Retinal pigment epithelial cell (primary cell): ENCODE results near the gene IL15RA.

Source experiments
- DNase-seq: peaks from one replicate; pipeline ENCODE4 v3.0.0-alpha.2; 2010; ENCODE audit warnings: low read depth
- H3K4me3 ChIP-seq: 2 replicates; pipeline ENCODE4 v1.5.1; 2011; ENCODE audit warnings: mild to moderate bottlenecking, low read length, control low read depth, moderate library complexity
- TF ChIP-seq, protein P1 (sequence below): conservative IDR thresholded peaks from 2 replicates; pipeline ENCODE4 v1.5.1; 2011; ENCODE audit warnings: low read depth, low read length, control low read depth, inconsistent platforms

Gene IL15RA

DNA sequence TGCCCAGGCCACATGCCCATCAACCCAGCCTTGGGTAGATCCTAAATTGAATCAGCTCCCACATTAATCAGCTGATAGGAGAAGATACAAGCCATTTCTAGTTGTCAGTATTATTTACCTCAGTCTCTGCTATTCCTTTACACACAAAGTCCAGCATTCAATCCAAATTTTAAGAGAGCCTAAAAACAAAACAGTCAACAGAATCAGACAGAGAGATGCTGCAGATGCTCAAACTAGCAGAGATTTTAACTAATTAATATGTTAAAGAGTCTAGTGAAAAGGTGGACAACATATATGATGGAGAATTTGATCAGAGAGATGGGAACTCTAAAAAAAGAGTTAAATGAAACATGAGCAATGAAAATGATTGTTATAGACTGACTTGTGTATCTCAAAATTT lies 14.4 kb upstream of the IL15RA start:
- no peak overlapping the region for H3K4me3 ChIP-seq
- no peak for DNase-seq
- TF ChIP-seq, protein P1, sequence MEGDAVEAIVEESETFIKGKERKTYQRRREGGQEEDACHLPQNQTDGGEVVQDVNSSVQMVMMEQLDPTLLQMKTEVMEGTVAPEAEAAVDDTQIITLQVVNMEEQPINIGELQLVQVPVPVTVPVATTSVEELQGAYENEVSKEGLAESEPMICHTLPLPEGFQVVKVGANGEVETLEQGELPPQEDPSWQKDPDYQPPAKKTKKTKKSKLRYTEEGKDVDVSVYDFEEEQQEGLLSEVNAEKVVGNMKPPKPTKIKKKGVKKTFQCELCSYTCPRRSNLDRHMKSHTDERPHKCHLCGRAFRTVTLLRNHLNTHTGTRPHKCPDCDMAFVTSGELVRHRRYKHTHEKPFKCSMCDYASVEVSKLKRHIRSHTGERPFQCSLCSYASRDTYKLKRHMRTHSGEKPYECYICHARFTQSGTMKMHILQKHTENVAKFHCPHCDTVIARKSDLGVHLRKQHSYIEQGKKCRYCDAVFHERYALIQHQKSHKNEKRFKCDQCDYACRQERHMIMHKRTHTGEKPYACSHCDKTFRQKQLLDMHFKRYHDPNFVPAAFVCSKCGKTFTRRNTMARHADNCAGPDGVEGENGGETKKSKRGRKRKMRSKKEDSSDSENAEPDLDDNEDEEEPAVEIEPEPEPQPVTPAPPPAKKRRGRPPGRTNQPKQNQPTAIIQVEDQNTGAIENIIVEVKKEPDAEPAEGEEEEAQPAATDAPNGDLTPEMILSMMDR = no peak

DNA sequence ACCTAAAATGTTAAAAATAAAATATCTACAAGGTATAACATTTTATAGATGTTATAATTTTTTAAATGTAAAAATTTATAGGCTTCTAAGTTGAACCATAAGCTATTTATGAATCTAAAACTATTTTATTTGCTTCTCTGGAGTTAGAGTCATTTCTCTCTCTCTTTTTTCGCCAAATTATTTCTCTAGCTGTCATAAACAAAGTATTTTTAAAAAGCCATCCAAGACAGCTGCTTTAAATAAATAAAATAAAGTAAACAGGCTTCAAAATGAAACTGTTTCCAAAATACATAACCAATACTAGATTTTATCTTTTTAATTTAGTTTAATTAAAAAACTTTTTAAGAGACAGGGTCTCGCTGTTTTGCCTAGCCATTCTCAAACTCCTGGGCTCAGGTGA lies 12.4 kb upstream of the IL15RA start:
- TF ChIP-seq, protein P1 = no peak
- DNase-seq = no peak

DNA sequence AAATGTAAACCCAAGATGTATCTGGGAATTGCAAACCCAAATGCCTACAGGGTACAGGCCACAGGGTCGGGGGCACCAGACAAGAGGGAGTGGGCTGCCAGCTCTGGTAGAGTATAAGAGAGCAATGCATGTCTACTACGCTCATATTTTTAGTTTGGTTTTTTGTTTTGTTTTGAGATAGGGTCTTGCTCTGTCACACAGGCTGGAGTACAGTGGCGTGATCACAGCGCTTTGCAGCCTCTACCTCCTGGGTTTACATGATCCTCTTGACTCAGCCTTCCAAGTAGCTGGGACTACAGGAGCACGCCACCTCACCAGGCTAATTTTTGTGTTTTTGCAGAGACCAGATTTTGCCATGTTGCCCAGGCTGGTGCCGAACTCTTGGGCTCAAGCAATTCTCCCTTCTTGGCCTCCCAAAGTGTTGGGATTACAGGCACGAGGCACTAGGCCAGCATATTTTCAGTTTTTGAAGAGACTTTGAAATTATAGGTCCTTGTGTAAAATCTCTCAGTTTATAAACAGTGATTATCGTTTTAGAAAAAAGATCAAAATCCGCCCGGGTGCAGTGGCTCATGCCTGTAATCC lies 11.1 kb upstream of the IL15RA start:
- DNase-seq = no peak
- no peak overlapping the region for H3K4me3 ChIP-seq
- TF ChIP-seq, protein P1 = no peak

More for the DNA sequence above, 12.4 kb upstream of the IL15RA start:
- H3K4me3 ChIP-seq = no peak overlapping the region

DNA sequence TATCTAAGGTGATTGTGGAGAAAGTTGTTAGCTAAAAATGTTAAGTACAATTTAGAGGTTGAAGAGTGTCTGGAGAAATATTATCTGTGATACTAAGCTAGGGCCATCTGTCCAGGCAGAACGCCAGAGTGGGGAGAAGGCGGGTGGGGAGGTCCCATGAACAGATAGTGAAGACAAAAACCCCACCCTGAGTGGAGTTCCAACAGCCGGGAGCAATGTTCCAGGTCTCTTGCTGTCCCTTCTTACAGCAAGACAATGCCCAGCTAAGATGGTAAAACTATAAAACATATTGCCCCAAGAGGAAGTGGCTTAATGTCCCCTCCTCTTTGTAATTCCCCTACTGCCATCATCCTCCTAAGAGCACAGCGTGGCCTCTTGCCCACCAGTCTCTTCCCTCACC lies 10.4 kb upstream of the IL15RA start:
- TF ChIP-seq, protein P1 = no peak
- no peak overlapping the region for H3K4me3 ChIP-seq
- DNase-seq = no peak

DNA sequence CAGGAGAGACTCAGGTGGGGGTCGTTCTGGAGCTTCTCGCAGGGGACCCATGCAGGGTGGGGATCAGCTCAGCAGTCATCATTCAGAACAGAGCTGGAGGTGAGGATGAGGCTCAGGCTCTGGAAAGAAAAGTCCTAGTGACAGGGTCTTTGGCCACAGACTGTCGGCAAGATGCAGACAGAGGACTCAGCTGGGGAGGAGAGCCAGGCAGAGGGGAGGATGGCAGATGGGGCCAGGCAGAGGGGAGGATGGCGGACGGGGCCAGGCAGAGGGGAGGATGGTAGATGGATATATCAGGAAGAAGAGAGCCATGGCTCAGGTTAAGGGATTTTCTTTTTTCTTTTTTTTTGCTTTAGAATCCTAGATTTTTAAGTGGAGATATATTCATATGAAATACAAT lies 7.7 kb upstream of the IL15RA start:
- DNase-seq = no peak
- H3K4me3 ChIP-seq = no peak overlapping the region
- TF ChIP-seq, protein P1 = no peak

DNA sequence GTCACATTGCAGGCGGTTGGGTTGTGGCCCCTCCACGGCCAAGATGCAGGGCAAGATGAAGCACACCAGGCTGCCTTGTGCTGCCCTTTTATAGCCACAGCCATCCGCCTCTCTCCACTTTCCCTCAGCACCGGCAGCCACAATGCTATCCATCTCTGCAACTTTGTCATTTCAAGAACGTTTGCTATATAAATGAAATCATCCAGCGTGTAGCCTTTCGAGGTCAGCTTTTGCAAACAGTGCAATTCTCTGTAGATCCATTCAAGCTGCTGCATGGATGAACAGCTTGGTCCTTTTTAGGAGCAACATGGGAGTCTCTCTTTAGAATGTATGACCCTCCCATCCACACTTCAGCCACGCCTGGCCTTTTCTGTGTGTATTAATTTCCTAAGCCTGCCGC lies 6.4 kb upstream of the IL15RA start:
- no peak for DNase-seq
- TF ChIP-seq, protein P1 = no peak
- H3K4me3 ChIP-seq = no peak overlapping the region

DNA sequence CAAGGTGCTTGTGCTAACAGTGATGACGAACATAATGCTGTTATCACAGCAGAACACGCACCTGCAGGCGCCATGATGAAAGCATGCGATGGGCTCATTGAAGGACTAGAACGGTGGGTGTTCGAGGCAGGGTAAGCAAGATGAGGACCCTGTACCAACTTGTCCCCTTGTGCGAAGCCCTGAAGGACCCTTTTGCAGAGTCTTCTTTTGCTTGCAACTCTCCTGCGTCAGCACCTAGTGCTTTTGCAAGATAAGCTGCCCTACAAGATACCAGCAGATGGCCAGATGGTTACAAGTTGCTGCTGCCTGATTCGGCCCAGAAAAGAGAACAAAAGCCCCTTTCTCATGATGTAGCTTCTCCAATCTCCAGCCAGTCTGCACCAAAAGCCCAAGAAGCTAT lies 4.2 kb upstream of the IL15RA start:
- TF ChIP-seq, protein P1 = no peak
- H3K4me3 ChIP-seq = no peak overlapping the region
- no peak for DNase-seq
